Spleen (tissue), 7 donors: Measurements from ENCODE around the gene SLC30A3.

Experiments
- CTCF ChIP-seq, 11 experiments: fragments of 200-600 bp in 7 of 11; fragments of 450-650 bp in 4 of 11; sonication (generic) in 4 of 11; IDR thresholded peaks in 8 of 11; conservative IDR thresholded peaks in 3 of 11; 1 replicate in 7 of 11; 2 replicates in 4 of 11; pipeline versions ENCODE4 v1.4.0 to v1.8.0; 2016 to 2021; ENCODE audit warnings: antibody characterized with exemption in 11 of 11, inconsistent platforms in 4 of 11, mild to moderate bottlenecking in 1 of 11
- POLR2A ChIP-seq, 3 donors: fragments of 450-650 bp; IDR thresholded peaks; one replicate each; pipeline ENCODE4 v1.5.1; 2017; ENCODE audit warnings: antibody characterized with exemption in 3 of 3, mild to moderate bottlenecking in 1 of 3
- POLR2AphosphoS5 ChIP-seq, 3 donors: sonication (generic); formaldehyde crosslinking; IDR thresholded peaks; one replicate each; pipeline ENCODE4 v1.5.1; 2017; ENCODE audit warnings: antibody characterized with exemption in 3 of 3
- donor health status: DM: no; HTN: no; CAD: no; lungs with moderate emphysema.
- donor health status: DM: no; HTN: no; CAD: no.
- donor health status: DM: no; HTN: no; CAD: no.

GRCh38 chr2:27240406-27240805 is 22.4 kb downstream of the SLC30A3 start:
- TF ChIP-seq POLR2A (IDR thresholded peaks at IDR 0.05), result no peak
- no peak for TF ChIP-seq CTCF (IDR thresholded peaks at IDR 0.05 in 8 of 11, conservative IDR thresholded peaks at IDR 0.05 in 3 of 11)
- no peak for TF ChIP-seq POLR2AphosphoS5 (IDR thresholded peaks at IDR 0.05)
